Fibroblast of gingiva (primary cell): ENCODE results near the gene CFAP54.
"Not testable (repeated sequence)": the region's sequence is repeated elsewhere in the genome, so short reads cannot be mapped to it uniquely, and the experiment has no call there.

ENCODE experiments used
- DNase-seq: peaks from one replicate; pipeline ENCODE4 v3.0.0-alpha.2; 2011; ENCODE audit warnings: low read depth

The CFAP54 gene, protein sequence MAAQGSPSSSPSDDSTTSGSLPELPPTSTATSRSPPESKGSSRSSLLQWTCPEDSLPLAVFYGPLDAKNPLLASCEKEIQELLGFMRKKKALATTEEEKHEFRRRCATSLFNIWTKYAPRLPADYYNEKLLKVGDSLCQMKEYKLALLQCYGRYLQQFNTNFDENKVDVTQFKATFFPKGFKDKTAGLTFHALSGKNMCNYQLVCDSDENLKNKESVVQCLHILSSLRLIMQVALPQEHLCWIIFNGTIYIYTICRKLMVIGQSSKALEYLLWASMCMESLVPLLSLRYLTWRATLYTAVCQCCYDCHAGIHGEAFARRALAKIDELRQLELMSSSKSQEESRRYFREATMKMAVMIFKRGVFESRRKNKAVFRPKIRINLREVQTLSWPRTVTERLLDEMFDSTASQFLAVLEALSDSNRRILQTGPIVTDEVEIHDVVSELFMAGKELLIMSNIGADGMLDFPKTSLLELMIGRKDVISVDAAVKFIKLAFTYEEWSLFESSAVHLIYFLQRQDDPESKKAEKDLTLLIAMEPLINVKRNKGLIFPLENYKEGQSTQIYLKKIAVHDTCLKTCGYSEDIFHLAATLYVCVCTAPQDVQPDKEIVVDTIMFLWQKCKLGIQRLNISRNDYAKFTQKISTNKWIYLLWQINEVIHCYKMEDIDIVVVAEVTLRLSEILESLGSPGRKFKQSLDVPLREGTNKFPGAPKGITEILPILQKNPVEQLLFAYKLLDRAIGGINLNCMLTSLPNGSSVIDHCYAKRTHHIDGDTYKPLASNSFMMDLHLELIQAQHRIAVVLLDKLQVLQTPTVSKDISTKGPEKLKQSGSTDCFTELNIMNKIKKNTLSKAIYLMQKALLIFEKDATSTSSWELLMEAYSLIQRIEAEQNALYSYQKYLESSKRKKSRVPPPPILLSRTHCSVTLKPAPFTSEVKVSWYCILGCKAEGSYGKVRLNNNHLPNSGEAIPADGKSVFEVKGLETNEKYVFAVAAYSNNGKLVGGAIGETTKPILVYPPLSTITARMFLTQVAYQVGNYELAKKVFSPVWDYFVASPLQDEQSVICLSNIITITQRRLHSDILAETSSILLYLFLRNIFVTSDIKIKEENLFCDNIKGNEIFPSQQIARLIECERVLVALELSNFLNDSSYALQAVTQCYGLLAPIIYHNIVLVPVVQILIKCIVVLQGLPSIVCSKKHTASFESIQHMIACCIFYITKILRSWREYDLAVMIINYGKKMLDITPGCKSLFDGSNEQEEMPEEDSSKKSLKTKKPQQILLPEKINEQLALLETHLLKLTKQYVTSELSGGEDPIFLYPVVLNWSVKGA (N-terminal part only)

DNA sequence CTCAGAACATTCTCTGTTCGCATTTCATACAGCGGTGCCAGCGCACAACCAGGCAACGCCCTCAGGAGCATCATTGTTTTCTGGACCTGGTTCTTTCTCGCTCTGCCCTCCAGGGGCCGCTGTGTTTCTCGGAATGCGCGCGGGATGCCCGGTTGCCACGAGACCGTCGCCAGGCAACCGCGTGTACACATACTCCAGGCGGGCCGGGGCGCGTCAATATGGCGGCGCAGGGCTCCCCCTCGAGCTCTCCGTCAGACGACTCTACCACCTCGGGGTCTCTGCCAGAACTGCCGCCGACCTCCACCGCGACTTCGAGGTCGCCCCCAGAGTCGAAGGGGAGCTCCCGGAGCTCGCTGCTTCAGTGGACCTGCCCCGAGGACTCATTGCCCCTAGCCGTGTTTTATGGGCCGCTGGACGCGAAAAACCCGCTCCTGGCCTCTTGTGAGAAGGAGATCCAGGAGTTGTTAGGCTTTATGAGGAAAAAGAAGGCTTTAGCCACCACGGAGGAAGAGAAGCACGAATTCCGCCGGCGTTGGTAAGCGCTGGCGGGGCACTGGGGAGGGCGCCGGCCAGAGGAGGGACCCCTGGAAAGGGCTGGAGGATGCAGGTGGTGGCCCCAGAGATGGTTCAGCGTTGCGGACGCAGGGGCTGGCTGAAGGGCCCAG is at the start of gene CFAP54:
CFAP54 (plus strand) TSS at position 186 of the 665 bp plus-strand sequence; CDS start at position 219, 33 bp downstream.
- peak; percentile 91 for DNase-seq

DNA sequence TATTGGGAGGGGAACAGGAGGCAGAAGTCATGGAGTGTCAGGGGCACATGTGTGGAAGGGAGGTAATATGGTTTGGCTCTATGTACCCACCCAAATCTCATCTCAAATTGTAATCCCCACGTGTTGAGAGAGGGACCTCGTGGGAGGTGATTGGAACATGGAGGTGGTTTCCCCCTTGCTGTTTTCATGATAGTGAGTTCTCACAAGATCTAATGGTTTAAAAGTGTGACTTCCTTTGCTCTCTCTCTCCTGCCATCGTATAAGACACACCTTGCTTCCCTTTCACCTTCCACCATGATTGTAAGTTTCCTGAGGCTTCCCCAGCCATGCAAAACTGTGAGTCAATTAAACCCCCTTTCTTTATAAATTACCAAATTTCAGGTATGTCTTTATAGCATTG is 47.6 kb upstream of the CFAP54 start:
- DNase-seq: no peak

DNA sequence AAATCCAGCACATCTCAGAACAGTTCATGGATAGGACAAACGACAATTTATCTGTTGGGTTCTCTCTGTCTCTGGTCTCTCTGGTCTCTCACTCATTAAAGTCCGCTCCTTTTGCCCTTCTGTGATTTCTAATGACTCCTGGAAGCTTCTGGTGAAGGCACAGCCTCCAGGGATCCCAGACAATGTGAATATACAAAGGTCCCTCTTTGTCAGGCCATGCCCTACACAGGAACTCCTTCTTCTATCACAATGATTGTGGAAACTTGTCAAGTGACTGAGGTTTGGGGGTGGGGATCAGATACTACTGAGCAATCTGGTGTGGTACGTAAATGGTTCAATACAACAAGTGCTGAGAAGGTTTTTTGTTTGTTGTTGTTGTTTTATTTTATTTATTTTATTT is 46.5 kb upstream of the CFAP54 start:
- no peak for DNase-seq

DNA sequence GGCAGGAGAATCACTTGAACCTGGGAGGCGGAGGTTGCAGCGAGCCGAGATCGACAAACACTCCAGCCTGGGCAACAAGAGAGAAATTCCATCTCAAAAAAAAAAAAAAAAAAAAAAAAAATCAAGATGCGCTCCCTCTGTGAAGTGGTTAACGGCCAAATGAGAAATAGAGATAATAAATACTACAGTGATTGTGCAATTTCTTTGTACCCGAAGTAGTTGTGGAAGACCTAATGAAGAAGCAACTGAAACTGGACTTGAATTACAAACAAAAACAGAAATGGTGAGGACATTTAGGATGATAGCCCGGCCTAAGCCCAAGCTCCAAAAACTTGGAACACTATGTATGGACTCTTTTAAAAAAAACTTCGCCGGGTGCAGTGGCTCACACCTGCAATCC is 45.0 kb upstream of the CFAP54 start:
- no peak for DNase-seq

DNA sequence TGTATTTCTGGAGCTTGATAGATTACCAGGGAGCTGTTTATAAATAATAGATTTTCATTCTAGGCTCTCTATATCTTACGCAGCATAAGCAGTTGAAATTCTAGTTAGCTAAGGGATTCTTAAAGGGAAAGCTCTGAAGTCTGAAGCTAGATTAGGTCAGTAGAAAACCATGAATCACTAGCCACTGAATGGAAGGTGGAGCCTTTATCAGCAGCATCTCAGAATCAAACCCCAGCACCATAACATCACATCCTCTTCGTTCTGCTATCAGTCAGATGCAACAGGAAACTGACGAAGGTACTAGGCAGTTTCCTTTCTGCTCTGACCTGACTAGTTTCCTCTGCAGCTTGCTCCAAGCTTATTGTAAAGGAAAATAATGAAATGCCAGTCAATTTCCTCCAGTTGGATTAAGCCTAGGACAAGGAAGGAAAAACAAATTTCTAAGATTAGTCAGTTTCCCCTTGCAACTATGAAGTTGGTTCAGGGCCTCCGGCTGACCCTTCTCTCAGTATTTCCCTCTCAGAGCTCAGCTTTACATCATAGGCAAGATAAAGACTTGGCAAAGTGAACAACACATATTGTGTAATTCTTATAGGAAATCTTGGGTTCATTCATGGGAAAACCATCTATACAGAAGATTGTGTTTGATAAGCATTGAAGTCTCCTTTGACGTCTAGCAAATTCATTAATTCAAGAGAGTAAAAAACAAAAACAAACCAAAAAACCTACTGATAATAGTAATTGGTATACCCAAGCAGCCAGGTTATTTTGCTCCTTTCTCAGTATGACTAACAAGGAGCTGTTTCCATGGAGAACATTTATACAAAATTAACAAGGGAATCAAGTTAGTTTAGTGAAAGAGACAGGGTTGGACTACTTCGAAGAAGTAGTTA is 43.4 kb upstream of the CFAP54 start:
- DNase-seq: peak; percentile 33

DNA sequence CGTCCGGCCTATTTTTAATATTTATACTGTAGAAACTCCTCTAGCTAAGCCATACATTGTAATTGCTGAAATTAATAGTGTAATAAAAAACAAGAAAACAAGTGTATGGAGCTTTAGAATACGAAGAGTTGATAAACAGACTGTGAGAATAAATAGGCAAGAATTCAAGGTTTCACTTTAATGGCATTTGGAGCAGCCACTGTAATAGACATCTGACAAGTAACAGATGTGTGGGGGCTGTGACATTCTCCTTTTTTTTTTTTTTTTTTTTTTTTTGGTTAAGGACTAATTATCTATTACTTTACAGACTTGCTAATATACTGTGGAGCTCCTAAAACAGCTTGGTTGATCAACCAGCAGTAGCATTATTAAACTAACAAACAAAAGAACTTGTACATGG is 42.1 kb upstream of the CFAP54 start:
- no peak for DNase-seq

DNA sequence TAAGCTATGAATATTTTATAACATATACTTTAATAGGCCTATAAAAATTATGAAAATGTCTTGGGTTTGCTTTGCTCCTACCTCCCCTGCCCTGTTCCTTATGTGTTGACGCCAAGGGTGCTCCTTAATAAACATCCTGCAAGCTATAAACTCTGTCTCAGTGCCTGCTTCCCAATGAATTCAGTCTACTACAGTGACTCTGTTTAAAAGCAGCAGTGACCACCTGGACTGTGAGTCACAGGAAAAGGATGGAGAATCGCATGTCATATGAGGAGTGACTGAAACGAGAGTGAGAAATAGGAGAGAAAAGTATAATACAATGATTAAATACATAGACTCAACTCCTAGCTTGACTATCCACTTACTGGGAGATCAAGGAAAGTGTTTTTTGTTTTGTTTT is 41.1 kb upstream of the CFAP54 start:
- no peak for DNase-seq

DNA sequence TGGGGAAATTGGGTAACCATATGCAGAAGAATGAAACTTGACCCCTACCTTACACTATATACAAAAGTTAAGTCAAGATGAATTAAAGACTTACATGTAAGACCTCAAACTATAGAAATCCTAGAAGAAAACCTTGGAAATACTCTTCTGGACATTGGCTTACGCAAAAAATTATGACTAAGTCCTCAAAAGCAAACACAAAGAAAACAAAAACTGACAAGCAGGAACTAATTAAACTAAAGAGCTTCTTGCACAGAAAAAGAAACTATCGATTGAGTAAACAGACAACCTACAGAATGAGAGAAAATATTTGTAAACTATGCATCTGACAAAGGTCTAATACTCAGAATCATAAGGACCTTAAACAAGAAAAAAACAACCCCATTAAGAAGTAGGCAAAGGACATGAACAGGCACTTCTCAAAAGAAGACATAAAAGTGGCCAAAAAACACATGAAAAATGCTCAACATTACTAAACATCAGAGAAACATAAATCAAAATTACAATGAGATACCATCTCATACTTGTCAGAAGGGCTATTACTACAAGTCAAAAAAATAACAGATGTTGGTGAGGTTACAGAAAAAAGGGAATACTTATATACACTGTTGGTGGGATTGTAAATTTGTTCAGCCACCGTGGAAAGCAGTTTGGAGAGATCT is 37.0 kb upstream of the CFAP54 start:
- DNase-seq: no peak

DNA sequence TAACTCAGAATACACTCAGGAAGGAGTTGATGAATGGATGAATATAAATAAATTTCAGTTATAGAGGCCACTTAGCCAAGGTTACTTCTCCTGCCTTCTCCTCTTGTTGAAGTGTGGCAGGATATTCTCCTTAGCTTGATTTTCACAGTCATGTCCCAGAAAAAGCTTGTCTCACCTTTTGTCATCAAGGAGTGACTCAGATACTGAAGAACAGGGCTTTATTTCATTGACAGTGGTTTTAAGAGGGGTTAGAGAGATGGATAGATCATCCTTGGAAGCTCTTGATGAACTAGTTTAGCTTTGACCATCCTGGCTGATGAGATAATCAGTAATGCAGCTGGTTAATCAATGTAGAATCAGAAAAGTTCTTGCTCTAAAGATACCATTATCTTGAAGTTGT is 35.0 kb upstream of the CFAP54 start:
- DNase-seq: no peak

DNA sequence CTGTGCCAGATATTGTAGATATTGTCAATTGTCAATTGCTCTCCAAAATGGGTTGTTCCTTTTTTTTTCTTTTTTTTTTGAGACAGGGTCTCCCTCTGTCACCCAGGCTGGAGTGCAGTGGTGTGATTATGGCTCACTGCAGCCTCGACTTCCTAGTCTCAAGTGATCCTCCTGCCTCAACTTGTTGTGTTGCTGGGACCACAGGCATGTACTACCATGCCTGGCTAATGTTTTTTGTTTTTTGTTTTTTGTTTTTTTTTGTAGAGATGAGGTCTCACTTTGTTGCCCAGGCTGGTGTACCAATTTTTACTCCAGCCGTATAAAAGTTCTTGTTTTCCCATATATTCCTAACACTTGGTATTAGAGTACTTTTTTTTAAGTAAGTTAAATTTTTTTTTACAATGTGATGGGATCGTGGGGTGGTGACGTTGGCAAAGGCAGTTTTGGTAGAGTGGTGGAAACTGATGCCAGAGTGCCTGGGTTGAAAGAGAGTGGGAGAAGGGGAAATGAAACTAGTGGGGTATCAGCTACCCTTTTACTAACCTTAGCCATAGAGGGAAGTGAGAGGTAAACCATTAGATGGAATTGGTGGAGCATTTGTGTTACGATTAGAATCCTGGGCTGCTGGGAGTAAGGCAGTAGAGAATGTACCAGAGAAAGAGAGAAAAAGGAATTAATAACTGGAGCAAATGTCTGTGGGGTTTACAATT is 33.0 kb upstream of the CFAP54 start:
- DNase-seq: no peak

DNA sequence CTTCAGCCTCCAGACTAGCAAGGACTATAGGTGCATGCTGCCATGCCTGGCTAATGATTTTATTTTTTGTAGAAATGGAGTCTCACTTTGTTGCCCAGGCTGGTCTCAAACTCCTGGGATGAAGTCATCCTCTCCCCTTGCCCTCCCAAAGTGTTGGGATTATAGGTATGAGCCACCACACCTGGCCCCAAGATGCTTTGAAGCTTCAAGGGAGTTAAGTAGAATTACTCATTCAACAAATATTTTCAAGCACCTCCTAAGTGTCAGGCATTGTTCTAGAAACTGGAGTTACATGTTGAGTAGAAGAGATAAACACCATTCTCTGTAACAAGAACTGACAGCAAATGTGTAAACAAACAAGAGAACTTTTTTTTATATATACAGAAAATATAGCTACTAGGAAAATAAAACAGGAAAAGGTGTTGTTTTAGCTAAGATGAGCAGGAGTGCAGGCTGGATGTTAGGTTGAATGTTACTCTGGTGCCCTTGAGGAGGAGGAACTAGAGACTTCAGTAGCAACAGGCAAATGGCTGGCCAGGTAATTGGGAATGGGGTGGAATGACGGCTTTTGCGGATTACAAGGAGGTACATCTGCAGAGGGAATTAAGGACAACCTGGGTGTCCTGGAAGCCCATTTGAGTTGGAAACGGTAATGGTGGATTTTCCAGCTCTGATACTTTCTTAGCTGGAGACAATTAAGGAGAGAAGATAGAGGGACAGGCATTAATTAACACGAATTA is 32.0 kb upstream of the CFAP54 start:
- DNase-seq: no peak

DNA sequence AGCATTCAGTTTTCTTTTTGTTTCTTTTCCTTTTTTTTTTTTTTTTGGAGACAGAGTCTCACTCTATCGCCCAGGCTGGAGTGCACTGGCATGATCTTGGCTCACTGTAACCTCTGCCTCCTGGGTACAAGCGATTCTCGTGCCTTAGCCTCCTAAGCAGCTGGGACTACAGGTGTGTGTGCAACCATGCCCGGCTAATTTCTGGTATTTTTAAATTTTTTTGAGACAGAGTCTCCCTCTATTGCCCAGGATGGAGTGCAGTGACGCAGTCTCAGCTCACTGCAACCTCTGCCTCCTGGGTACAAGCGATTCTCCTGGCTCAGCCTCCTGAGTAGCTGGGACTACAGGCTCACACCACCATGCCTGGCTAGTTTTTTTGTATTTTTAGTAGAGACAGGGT is 30.1 kb upstream of the CFAP54 start:
- not testable (repeated sequence) for DNase-seq

DNA sequence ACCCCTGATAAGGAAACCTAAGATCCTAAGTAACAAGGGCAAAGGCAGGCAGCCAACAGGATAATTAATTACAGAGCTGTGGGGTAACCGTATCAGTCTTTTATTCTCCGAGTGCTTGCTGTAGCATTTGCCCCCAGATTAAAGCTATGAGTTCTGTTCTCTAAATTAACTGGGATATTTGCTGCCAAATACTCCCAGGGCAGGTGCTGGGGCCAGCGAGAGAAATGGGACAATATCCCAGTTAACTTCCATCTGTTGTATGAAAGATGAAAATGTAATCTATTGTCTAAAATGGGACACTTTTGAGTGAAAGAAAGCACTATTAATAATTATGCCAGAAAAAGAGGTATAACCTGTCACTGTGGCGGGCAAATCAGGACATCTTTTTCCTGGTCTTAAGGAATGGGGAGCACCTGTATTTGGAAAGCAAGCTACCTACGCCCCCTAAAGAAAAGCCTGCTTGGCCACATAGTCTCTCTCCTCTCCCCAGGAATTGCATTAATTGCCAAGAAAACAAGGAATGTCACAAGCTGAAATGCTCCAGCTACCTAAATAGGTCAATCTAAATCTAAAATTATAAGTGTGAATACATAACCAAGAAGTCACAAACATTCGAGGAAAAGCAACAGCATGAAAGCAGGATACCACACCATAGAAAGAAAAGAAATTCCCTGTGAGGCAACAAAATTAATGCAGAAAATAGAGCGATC is 26.7 kb upstream of the CFAP54 start:
- DNase-seq: no peak

DNA sequence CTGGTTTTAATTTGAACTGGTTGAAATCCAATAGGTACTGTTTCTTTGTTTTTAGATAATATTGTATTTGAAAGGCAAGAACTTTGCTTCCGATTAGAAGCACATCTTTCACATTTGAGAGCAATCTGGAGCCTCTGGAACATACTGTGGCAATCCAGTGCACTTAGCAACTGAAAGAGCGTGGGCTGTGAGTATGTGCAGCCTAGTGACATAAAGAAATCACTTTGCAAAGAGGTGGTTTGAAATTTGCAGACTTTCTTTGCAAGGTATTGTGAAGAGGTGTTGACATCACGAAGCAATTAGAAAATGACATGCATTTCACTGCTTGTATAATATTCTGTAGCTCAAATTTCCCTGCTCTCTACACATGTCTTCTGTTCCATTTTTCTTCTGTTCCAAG is 23.5 kb upstream of the CFAP54 start:
- DNase-seq: no peak

DNA sequence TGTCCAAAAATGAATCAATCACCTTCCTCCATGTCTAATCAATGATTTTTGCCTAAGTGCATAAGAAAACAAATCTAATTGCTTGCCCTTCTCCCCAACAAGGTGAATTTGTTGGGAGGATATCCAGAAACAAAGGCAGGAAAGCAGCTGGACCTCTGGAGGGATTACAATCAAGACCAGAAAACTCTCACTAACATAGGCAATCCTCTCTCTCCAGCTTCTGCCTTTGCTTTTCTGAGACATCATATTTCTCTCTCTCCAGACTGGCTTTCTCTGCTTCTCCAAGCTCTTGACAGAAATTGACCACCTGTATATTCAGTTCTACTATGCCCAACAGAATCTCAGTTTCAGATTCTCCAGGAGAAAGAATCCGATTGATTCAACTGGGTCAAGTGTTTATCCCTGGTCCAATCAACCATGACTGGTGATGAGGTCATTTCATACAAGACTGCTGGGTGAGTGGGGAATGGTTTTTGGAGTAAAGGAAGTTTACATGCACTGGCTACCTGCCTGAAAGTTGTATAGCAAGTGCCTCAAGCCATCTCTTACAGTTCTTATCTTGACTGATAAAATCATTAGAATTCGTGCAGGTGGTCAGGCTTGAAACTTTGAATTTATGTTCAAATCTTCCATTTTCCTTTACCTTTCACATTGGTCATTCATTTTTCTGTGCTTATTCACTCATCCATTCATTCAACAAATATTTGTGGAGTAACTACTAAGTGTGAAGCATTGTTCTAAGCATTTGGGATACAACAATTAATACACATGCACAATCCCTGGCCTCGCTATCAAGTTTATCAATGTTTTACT is 22.2 kb upstream of the CFAP54 start:
- no peak for DNase-seq

DNA sequence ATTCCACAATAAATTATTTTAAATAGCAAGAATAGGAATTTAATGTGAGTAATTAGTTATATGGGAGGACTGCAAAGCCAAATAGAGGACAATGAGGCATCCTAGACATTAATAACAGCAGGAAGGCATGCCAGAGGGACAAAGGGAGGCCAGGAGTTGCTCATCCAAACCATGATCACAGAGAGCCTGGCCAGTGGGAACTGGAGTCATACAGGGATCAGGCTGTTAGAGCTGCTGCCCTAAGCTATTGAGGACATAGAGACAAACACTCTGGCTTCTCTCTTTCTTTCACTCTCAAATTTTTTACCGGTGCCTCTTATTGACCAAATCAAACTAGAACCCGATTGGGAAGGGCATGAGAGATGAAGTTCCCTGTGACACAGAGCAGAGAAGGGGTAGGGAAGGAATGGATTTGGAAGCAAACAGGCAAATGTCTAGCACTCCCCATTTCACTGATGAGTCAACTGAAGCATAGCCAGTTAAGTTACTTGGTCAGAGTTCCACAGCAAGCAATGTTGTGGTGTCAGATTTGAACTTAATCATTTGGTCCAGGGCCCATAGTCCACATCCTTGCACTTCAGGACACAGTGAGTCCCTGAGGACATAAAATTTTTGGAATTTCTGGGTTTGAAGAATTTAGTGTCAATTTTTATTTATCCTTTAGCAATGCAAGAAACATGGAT is 17.9 kb upstream of the CFAP54 start:
- peak; percentile 66 for DNase-seq

DNA sequence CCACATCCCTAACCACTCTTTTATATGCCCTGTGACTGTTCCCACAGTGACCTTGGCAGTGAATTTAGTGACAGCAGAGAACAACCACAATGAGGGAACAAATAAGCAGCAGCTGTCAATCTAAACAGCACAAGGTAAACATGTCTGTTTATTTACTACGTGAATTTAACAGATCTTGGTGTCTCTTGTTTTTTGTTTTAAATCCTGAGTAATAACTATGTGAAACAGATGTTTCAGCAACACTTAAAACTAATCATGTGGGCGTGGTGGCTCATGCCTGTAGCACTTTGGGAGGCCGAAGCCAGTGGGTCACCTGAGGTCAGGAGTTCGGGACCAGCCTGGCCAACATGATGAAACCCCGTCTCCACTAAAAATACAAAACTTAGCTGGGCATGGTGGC is 17.0 kb upstream of the CFAP54 start:
- DNase-seq: peak; percentile 37
